HG03139 (cell line): Measurements from ENCODE around the gene NOTCH1.
A peak's percentile ranks its signal among the peaks of the same experiment; 100 is the strongest.
"Not testable (repeated sequence)": the region's sequence is repeated elsewhere in the genome, so short reads cannot be mapped to it uniquely, and the experiment has no call there.

ENCODE experiments used
- ATAC-seq: cut with Tn5 transposase; IDR thresholded peaks from one replicate; pipeline ENCODE4 v1.9.1; 2021; ENCODE audit not compliant: unreplicated experiment

The NOTCH1 gene

DNA sequence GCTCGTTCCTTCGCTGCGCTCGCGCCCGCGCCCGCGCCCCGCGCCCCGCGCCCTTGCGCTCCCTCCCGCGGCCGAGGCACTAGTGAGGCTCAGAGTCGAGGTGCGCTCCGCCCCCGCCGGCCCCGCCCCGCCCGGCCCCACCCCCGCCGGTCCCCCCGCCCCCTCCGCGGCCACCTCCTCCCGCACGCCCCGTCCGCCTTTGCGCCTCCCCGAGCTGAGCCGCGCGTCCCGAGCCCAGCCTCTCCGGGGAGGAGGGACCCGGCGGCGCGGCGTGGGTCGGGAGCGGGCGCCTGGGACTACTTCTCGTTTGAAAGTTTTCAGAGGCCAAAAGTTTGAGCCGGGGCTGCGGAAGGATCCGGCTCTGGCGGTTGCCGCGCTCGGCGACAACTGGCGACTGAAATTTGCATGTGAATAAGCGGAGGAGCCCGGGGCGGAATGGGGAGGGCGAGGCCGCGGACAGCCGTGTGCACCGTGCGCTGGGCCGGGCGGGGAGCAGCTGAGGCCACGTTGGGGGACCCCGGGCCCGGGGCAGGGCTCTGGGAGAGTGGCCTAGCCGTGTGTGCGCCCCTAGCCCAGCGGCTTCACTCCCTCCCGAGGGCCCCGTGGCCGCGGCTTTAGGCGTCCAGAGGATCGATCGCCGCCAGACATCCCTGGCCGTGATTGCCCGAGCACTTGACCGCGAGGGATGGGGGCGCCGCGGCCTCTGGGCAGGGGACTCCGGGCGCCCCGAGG lies at the start of gene NOTCH1:
Gene NOTCH1 (minus strand): TSS at position 84 of the 732 bp plus-strand sequence. CDS start 262 bp downstream, outside the sequence.
- peak; percentile 49 for ATAC-seq

DNA sequence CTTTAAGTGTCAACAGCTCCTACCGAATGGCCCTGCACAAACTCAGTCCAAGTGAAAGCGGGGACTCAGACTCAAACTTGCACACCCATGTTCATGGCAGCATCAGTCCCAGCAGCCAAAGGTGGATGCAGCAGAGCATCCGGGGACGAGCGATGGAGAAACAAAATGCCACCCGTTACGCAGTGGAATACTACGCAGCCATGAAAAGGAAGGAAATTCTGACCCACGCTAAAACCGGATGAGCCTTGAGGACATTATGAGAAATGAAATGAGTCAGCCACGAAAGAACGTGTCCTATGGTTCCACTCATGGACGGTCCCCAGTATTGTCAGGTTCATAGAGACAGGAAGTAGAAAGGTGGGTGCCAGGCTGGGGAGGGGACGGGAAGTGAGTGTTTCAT lies 48.6 kb upstream of the NOTCH1 start:
- ATAC-seq: no peak

DNA sequence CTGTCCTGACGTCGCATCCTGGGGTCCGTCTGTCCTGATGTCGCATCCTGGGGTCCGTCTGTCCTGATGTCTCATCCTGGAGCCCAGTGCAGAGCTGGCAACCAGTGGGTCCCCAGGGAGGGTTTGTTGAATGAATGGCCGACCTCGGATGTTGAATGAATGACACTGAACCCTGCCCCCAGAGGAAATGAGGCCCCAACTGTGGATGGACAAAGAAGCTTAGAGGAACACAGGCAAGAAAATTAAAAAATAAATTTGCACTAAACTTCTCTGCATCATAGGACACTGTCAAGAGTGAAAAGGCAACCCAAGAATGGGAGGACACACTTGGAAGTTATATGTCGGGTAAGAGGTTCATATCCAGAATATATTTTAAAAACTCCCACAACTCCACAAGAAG lies 47.7 kb upstream of the NOTCH1 start:
- no peak for ATAC-seq

DNA sequence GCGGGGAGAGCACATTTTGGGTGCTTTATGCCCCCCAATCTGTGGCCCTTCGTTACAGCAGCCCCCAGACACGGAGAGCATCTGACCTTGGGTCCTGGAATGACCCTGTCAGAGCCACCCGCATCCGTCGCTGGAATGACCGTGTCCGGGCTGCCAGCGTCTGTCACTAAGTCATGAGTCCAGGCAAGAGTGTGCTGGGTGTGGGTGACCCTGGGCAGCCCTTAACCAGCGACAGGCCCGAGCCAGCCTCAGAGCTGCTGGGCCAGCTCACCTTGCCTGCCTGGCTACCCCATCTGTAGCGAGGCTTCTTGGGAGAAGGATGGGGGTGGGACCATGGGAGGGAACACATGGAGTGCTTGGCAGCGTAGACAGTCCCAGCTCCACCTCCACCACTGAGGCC lies 46.8 kb upstream of the NOTCH1 start:
- no peak for ATAC-seq

DNA sequence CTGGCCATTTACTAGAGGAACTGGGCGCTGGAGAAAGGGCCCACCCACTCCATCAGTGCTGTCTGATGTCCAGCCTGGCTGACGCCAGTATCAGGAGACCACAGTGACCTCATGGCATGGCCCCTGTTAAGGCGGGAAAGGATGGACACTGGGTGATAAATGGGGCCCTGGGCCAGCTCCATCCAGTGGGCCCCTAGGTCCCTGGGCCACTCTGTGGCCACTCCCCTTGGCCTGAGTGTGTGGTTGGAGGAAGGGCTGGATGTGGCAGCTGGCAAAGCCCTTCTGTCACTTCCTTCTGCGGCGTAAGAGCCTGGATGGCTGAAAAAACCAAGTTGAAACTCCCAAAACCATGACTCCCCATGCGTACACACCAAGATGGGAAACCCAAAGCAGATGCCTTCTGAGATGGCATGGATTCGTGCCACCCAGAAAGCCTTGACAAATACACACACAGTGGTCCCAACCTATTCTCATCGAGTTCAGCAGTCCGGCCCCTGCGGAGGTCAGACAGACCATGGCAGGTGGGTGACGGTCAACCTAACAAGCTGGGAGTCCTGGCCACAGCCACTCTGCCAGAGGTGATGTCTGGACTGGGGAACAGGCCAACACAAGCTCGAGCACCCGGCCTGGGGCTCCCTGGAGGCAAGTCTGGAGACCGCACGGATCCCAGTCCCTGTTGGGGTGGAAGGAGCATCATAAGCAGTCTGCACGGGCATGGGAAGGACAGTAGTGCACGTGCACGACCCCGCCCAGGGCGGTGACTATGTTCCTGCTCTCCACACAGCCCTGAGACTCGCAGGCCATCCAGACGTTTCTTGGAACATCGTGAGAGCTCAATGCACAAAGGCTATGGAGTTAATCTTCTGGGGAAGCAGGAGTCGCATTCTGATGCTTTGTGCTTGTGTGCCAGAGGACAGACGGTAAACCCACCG lies 45.2 kb upstream of the NOTCH1 start:
- no peak for ATAC-seq

DNA sequence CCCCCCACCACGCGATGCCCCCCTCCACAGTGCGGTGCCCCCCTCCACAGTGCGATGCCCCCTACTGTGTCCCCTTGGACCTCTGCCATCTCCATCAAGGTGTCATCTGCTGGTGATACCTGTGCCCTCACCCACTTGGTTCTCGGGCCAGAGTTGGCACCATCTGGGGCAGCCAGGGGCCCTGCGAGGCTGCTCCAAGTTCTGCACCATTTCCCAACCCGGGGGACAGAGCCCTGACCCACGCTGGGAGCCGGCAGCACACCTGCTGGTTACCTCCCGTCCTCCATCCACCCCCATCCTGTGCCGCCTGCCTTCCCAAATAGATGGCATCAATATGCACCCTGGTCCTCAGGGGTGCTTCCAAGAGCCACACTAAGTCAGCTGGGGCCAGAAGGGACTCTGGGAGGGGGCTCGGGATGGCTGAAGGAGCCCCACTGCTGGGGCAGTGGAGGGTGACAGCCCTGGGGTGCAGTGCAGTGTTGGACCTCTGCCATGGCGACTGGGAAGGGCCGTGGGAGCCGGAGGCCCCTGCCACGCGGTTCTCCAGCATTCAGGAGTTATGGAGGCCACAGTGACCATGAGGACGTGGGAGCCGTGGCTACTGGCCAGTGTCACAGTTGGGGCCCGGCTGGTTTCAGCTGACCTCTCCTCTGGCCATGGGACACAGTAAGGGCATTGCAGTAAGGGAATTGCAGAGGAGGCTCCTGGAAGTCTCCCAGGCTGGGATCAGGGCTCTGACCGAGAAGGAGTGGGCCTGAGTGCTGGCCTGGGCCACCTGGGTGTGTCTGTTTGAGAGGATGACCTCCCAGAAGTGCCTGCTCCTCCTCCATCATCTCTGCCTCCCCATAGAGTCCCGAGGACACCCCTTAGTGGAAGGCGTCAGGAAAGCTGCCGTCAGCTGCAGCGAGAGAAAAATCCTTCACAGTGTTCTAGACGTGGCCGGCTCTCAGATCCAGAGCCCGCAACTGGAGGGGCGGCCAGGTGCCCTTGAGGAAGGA lies 44.2 kb upstream of the NOTCH1 start:
- ATAC-seq: no peak

DNA sequence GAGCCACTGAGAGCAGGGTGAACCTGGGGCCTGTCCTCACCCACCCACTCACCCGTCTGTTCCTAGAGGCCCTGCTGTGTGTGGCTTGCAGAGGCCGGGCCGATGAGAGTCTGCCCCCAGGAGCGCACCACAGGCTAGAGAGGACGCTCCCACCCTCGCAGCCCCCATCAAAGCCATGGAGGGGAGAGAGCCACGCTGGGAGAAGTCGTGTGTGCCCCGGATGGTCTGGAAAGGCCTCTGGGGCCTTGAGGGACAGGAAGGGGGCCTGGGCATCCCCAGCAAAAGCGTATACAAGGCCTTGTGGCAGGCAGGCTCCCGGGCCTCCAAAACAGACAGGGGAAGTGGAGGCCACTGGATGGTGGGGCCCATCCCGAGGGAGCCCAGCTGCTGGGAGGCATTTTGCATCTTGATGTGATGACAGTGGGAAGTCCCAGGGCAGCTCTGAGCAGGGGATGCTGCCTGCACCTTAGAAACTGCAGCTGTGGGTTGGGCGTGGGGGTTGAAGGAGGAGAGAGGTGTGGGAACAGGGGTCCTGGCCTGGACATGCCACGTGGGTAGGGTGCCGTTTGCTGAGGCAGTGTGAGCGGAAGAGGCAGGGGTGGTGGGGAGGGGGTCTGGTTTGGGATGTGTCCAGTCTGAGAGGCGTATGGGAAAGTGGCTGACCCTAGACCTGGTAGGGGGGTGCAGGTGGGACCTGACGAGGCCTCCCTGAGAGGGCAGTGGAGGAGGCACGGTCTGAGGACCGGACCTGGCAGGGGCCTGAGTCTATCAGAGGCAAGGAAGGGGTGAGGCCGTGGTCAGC lies 43.0 kb upstream of the NOTCH1 start:
- no peak for ATAC-seq

DNA sequence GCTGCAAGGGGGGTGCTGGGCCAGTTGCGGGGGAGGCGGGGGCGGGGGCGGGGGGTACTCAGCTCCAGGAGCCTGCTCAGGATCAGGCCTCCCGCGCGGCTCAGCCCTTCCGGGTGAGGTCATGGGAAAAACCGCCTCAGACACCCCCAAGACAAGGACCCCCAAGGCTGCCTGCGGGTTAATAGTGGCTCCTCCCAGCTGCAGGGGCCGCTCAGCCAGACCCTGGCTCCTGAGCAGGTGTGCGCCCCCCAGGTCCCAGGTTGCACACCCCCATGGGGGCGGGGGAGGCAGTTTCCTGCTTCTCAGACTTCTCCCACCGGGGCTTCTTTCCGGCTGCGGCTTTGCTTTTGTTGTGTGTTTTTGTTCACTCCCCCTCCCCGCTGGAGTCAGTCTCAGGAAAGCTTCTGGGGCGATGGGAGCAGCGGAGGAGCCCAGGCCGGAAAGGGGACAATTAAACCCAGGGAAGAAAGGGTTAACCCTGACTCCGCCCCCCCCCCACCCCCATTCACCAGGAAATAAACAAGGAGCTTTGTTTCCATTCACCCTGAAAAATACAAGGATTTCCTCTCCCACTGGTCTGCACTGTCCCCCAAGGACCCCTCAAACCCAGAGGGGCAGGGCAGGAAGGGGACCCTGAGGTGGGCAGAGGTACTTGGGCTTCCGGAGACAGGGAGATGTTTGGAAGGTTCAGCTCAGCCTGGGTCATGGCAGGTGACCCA lies 42.3 kb upstream of the NOTCH1 start:
- no peak for ATAC-seq

DNA sequence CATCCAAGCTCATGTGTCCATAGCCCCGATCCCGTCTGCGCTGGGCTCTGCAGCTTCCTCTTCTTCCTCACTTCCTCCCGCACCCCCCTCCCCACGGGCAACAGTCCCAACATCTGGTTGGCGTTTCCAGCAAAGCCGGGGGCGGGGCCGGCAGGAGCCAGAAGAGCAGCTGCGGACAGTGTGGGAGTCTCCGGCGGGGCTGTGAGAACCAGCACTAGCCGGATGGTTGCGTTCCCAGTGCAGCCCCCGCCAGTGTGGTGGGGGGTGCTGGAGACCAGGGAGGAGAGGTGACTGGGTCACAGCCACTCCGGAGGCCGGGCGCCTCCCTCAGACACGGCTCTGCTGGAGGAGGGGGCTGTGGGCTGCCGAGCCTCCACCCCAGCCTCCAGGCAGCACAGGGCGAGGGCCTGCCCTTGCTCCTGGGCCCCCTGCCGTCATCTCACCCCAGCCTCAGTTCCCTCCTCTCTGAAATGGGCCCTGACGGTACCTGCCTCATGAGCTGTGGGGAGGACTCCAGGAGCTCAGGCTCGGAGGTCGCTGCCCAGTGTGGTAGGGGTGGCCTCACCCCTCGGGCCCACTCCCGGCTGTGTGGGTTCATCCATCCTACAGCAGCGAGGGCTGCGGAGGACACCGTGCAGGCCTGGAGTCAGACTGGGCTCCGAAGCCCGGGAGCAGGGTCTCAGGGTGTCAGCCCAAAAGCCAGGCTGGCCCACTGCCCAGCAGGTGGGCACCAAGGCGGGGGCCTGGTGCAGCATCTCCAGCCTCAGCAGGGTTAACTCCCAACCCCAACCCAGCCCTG lies 41.5 kb upstream of the NOTCH1 start:
- ATAC-seq: no peak

DNA sequence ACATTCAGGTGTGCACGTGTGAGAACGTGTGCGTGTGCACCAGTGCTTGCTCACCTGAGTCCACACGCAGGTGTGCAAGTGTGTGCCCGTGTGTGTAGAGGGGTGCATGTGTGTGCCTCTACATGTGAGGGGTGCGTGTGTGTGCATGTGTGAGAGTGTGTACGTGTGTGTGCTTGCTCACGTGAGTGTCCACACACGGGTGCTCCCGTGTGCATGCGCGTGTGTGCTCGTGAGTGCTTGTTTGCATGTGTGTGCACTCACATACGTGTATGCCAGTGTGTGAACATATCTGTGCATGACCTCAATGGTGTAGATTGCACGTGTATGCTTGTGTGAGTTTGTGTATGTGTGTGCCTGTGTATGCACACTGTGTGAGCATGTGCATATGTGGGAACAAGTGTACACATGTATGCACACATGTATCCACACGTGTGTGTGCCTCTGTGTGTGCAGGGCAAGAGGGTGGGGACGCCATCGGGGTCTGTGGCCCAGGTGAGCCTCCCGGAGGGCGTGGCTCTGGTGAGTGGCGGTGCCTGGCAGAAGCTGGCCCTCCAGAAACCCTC lies 40.6 kb upstream of the NOTCH1 start:
- ATAC-seq: no peak

DNA sequence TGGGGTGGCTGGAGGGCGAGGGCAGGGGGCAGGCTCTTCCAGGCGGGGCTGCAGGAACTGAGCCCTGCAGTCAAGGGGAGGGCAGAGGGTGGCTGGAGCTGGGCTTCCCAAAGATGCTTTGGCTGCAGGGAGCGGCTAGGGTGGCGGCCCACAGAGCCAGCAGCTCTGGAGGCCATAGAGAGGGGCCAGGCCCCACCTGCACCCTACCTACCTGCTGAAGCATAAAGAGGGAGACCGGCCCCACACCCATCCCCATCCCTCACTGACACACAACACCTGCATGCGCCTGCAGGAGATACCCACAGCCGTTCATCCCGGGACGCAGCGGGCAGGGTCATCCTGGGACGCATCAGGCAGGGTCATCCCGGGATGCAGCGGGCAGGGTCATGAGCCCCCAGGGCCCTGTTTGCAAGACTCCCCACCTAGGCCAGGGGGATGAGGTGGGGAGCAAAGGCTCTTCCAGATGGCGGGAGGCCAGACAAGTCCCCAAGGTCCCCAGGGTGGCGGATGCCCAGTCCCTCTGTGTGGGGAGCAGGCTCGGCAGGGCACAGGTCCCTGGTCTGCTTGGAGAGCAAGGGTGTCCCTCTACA lies 39.8 kb upstream of the NOTCH1 start:
- ATAC-seq: no peak

DNA sequence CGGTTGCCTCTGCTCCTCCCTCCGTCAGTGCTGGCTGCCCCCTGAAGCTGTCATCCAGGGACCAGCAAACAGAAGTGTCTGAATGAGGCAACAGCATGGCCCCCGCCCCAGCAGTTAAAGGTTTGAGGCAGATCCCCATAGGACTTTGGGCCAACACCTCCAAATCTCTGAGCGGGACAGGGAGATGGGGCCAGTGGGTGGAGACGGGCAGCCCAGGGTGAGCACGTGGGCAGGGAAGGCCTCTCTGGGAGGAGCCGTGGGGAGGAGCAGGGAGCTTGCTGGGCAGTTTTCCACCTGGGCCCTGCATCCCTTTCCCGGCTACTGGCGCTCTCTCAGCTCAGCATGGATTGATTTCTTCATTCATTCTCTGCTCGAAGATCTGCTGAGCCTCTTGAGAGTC lies 39.1 kb upstream of the NOTCH1 start:
- ATAC-seq: no peak

DNA sequence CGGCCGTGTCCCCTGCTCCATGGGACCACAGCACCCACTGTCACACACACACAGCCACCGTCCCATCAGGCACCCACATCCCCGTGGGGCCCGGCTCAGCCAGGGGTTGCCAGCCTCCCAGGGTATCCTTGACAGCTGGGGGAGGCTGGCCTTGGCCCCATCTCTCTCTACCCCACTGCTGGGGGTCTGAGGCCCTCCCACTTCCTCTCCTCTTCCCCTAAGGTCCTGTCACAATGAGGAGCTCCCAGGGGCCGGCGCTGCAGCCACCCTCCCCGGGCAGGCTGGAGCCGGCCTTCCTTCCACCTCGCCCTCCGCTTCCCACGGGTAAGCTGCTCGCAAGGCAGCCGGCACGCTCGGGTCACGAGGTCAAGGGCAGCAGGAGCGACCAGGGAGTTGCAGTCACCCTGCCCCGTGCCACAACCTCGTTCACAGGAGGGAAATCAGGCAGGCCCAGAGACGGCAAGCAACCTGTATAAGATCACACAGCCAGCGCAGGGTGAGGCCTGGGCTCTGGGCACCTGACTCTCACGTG lies 38.6 kb upstream of the NOTCH1 start:
- no peak for ATAC-seq

DNA sequence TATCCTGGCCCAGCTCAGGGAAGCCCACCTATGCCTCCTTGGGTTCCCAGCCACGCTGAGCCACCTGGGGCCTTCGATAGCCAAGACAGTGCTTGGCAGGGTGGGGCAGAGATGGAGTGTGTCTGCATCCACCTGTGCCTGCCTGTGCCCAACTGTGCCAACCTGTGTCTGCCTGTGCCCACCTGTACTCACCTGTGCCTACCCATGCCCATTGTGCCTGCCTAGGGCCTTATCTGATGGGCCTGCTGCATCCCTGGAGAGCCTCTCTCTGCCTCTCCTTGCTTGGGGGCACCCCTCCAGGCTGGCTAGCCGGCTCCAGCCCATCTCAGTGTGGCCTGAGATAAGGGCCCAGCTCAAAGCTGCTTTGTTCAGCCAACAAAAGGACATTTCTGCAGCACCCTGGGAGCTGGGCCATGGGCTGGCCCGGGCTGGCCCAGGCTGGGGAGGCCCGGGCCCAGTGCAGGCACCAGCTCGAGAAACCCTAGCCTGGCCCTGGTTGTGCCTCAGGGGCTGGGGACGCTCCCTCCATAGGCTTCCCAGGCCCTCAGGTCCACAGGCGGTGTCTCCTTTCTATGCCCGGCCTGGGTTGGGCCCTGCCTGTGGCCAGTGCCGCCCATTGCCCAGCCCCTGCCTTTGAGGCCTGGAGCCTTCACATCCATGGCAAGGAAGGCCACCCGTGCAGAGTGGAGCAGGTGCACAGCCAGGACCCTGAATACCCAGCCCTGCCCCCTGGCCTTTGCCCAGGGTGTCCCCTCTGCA lies 37.3 kb upstream of the NOTCH1 start:
- ATAC-seq: no peak

DNA sequence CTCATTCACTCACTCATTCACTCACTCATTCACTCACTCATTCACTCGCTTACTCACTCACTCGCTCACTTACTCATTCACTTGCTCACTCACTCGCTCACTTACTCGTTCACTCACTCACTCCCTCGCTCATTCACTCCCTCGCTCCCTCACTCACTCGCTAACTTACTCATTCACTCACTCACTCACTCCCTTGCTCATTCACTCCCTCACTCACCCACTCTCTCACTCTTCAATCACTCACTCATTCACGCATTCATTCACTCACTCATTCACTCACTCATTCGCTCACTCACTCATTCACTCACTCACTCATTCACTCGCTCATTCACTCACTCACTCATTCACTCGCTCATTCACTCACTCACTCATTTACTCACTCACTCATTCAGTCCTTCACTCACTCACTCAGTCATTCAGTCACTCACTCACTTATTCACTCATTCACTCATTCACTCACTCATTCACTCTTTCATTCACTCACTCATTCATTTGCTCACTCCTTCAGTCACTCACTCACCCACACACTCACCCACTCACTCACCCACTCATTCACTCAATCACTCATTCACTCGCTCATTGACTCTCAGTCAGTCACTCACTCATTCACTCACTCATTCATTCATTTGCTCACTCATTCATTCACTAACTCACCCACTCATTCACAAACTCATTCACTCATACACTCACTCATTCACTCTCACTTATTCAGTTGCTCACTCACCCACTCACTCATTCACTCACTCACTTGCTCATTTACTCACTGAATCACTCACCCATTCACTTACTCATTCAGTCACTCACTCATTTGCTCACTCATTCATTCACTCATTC lies 36.0 kb upstream of the NOTCH1 start:
- no peak for ATAC-seq

DNA sequence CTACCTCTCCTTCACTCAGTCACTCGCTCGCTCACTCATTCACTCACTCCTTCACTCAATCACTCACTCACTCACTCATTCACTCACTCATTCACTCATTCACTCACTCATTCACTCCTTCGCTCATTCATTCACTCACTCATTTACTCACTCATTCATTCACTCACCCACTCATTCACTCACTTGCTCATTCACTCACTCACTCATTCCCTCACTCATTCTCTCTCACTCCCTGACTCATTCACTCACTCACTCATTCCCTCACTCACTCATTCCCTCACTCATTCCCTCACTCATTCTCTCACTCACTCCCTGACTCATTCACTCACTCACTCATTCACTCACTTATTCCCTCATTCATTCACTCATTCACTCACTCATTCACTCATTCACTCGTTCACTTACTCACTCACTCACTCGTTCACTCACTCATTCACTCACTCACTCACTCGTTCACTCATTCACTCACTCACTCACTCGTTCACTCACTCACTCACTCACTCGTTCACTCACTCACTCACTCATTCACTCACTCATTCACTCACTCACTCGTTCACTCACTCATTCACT lies 33.9 kb upstream of the NOTCH1 start:
- ATAC-seq: not testable (repeated sequence)
